T follicular helper cell (primary cell): ENCODE data around the gene GAS7.

Experiments
- DNase-seq: peaks from one replicate; pipeline ENCODE4 v3.0.0-alpha.2; 2020; ENCODE audit warnings: low read depth

GAS7 gene

GRCh38 chr17:10200645-10201044, 2.2 kb upstream of the GAS7 start:
- DNase-seq = no peak

GRCh38 chr17:10200016-10200415, 1.6 kb upstream of the GAS7 start:
- no peak for DNase-seq

GRCh38 chr17:10197721-10198508, 491 bp downstream of the GAS7 start:
- DNase-seq = no peak

DNA sequence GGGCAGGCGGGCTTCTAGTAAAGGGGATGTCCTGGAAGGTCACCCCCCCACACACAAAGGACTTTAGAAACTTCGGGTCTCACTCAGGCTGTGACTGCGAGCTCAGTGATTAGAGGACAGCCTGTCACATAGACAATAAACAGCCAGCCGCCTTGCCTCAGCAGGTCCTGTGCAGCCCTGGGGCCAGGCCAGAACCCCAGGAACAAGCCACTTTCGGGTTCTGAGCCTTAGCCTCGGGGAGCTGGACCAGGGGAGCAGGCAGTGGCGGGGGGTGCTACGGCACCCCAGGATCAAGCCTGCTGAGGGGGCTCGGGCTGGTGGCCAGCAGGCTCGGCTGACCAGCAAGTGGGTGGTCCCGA, 1.1 kb downstream of the GAS7 start:
- no peak for DNase-seq

DNA sequence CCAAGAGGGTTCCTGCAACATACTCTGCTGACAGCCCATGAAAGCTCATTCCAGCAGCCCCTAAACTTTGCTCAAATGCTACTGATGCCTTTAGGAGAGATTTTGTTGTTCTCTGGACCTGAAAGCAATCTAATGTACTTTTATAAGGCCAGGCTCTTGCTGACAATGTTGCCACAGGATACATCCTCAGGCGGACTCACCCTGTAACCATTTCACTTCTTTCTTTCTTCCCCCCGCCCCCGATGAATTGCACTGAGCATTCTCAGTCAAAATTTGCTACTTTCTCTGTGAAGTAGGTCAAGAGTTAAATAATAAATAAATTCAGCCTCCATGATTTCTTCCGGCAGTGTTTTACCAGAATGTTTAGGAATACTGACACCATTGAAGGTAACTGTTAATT, 1.5 kb downstream of the GAS7 start:
- DNase-seq = no peak

- DNase-seq = no peak
Measured at GRCh38 chr17:10196384-10196895, 2.0 kb downstream of the GAS7 start.

DNA sequence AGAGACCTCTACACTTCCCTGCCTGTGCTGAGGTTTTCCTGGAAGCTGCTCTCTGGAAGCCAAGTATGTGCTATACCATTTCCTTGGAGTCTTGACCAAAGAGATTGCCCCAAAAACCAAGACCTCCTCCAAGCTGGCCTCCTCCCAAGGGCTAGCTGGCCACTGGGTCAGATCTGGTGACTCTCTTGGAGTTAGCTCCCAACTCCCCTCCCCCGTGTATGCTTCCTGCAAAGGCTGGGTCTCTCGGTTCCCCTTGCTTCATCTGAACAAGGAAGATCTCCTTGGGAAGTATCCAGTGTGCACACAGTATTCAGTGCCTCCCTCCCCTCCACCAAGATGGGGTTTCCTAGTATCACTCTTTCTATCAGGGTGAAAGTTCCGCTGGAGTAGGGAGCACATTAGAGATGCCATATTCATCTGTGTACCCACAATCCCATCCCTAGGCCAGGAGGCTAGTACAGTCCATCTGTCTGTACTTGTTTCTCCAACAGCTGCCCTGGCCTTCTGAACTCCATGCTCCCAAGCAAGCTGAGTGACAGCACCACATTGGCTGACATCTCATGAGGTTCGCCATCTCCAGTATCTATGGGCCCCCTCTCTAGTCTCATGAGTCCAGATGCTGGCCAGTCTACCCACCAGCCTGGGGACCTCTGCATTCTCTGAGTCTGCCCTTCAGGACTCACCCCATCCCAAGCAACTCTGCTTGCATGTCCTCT, 3.2 kb downstream of the GAS7 start:
- no peak for DNase-seq

- DNase-seq = no peak
Measured at GRCh38 chr17:10193632-10194031, 4.8 kb downstream of the GAS7 start.

GRCh38 chr17:10192972-10193371, 5.4 kb downstream of the GAS7 start:
- no peak for DNase-seq

GRCh38 chr17:10192461-10192860, 5.9 kb downstream of the GAS7 start:
- no peak for DNase-seq

- DNase-seq = no peak
Measured at GRCh38 chr17:10187456-10187855, 10.9 kb downstream of the GAS7 start.

DNA sequence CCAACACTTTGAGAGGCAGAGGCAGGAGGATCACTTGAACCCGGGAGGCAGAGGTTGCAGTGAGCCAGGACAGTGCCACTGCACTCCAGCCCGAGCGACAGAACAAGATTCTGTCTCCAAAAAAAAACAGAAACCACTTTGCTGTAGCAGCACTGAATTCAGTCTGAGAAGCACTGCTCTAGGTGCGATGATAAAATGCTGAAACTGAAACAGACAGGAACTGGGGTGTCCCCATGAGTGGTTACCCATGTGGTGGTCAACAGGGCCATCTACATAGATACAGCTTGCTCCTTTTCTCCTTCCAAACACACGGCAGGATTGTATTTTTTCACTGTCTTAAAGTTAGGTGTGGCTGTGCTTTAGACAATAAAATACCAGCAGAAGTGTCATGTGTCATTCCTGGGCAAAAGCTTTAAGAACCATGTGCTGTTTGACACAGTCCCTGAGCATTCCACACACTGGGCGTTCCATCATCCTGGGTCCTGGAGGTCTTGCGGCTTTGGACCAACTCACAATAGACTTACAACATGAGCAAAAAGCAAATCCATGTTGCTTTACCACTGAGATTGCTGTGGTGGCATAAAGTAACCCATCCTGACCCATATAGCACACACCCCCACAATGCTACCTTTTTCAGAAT, 11.5 kb downstream of the GAS7 start:
- DNase-seq = no peak

DNA sequence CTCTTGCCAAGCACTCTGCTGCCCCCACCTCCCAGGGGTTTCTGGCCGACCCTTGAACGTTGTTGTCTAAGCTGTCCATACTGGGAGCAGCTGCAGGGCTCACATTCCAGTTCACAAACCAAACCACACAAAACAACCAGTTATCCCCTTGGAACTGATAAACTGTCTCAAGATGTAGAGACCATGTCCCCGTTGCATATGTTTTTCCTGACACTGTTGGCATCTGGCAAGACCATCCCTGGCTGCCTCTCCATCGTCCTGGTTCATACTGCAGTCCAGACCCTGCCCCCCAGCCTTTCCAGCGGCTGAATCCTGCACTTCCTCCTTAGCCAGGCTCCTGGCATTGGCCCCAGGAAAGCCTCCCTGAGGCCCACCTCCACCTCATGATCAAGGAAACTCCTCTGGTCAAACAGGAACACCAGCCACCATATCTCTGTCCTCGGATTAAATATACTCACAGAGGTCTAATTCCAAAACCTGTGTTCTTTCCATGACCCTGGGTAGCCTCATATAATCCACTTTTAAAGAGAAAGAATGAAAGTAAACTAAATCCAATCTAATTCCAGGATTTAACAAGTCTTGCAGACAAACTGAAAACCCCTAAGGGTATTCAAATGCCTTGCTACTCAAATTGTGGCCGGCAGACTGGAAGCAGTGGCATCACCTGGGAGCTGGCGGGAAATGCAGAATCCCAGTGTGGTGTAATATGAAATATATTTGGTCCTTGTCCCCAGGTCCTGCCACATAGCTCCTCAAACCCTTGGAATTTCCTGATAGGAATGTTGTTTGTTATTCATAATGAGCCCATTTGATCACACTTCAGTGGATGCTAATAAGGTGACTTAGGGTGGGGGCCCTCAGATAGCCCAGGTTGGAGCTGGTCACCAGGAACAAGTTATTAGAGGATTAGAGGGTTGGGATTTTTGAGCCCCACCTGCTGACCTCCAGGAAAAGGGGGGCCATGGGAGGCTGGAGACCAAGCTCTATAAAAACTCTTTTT, 14.2 kb downstream of the GAS7 start:
- DNase-seq = no peak

GRCh38 chr17:10182785-10183184, 15.6 kb downstream of the GAS7 start:
- no peak for DNase-seq

DNA sequence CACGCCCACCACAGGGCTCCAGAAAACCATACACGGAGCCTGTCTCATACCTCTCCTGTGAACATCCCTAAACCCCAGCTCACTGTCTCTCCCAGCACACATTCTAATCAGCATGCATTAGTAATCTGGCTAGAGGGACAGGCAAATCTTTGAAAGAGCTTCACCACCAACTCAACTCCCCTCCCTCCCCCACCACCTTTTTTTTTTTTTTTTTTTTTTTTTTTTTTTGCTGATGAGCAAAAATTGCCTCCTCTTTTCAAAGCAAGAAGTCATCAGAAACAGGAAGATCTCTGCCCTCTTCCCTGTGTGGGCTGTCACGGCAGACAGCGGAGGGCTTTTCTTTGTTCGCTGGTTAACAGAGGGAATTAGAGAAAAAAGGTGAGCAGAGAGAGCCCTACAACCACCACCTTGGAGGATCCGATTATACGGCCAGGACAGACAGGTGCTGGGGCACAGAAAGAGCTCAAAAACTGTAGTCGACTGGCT, 19.9 kb downstream of the GAS7 start:
- DNase-seq = no peak

GRCh38 chr17:10177913-10178505, 20.4 kb downstream of the GAS7 start:
- no peak for DNase-seq

DNA sequence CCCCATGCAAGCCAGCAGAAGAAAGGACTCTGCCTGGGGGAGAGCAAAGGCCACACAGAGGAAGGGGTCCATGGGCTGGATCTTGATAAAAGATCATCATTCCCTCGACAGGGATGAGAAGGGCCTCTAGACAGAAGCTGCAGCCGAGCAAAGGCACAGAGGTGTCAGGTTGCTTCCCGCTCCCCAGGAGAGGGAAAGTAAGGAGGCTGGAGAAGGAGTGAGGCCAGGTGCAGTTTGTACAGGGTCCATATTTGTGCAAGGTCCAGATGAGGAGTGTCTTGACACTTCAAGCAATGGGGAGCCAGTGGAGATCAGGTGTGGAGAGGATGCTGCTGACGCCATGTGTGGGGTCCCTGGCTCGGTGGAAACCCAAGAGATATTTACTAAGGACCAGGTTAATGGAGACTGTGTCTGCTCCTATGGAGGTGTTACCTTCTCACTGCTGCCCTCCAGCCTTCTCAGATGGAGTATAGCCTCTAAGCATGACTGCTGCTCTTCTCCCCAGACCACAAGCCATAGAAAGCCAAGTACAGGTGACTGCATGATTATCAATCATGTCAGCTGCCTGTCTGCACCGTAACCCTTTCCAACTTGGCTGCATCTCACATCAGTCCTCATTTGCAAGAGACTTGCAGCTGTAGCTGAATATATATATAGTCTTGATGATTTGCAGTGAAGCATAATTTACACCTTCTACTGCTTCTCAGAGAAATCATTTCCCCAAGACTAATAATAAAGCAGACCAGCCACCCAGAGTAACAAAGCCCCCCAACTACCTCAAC, 21.1 kb downstream of the GAS7 start:
- DNase-seq = no peak

DNA sequence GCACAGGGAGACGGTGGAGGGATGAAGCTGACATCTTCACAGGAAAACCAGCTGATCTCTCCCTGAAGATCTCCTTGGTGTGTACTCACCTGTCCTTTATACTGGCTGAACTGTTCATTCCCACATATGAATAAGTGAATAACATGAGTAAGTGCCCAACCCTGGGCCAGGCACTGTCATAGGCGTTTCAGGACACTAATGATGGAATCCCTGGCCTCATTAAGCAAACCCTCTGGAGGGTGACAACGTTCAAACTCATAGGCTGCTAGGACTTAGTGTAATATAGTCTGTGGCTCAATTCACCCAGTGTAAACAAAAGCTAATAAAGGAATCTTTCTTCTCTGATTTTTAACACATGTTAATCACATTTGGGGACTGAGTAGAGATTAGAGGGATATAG, 24.5 kb downstream of the GAS7 start:
- no peak for DNase-seq

GRCh38 chr17:10172778-10173177, 25.6 kb downstream of the GAS7 start:
- DNase-seq = no peak

DNA sequence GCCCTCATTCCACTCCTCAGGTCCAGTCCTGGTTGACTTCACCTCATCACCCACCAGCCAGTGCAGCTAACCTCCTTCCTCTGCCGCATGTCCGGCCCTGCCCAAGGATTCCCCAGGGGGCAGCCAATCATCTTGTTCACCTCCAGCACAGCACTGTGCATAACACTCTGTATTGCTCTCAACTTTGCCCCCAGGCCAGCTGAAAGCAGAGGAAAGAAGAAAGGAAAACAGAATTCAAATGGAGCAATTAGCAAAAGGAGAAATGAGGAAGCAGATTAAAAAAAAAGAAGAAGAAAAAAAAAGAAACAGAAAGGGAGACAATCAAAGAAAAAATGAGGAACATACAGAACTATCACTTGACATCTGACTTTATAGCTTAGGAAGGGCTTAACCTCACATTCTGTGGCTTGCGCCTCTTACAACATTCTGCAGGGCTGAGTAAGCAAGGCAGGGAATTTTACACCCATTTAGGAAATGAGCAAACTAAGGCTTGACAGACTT, 26.1 kb downstream of the GAS7 start:
- DNase-seq = no peak
